ENCODE measurements around the gene CNTNAP2. TPM values are rescaled to one million over a fixed set of nuclear protein-coding genes. Genes with fewer than 3 reads are reported as not detected.

Gene CNTNAP2
- total and polyA plus RNA-seq, 2 of the 4 experiments (the other 2 are of a cell fraction), result not detected

- no peak overlapping the region for H3K56ac ChIP-seq (ENCODE audit: extremely low read depth, insufficient read depth, low read length)
- ChIA-PET POLR2A (ENCODE audit: unreplicated experiment) (no interaction called here), CTCF (no interaction called here)
- no peak overlapping the region for H2AK9ac ChIP-seq (replicated peaks; ENCODE audit: low read depth, low read length, poor library complexity)
- H4K8ac ChIP-seq (ENCODE audit: low read depth in 2 of 2, low read length in 2 of 2), result no peak overlapping the region
- WGBS, 2 experiments (ENCODE audit: extremely low coverage in 2 of 2, insufficient read length in 1 of 2), result no CpG with 5 or more reads among the region's 3 CpGs
- intact Hi-C loops (cut with micrococcal nuclease), result no loop called here
- H2BK5ac ChIP-seq (ENCODE audit: low read depth, low read length, poor library complexity, severe bottlenecking), result no peak overlapping the region
- no peak overlapping the region for H4K91ac ChIP-seq (ENCODE audit: insufficient read depth, low read depth, low read length)
- no peak overlapping the region for H2BK20ac ChIP-seq (ENCODE audit: low read depth, low read length)
- no peak overlapping the region for H3K9ac ChIP-seq (ENCODE audit: low read depth, low read length)
- DNase-seq (no peak), ATAC-seq (ENCODE audit: low read depth) (no peak)
- peaks cover 4% of the 10 kb centered on the region for H3K9me3 ChIP-seq (ENCODE audit: control insufficient read depth, insufficient read depth, low read length)
- H3K36me3 ChIP-seq (ENCODE audit: control insufficient read depth, insufficient read depth, low read length), result no peaks in the 10 kb centered on the region
- H3K27me3 ChIP-seq (ENCODE audit: control insufficient read depth, insufficient read depth, low read length), result no peaks in the 10 kb centered on the region
- H3K14ac ChIP-seq (replicated peaks; ENCODE audit: low read depth, low read length), result no peak overlapping the region
- TF ChIP-seq FOS (IDR thresholded peaks at IDR 0.05; ENCODE audit: low read depth, low read length) (no peak), RAD21 (IDR thresholded peaks at IDR 0.05; ENCODE audit: low read length) (no peak), CTCF (conservative IDR thresholded peaks at IDR 0.05; ENCODE audit: low read depth, low read length) (no peak), MAZ (IDR thresholded peaks at IDR 0.05; ENCODE audit: borderline replicate concordance, low read depth, low read length) (no peak), MXI1 (IDR thresholded peaks at IDR 0.05; ENCODE audit: borderline replicate concordance, low read depth, low read length) (no peak), SMC3 (IDR thresholded peaks at IDR 0.05; ENCODE audit: low read depth, low read length) (no peak), NFE2L2 (IDR thresholded peaks at IDR 0.05; ENCODE audit: low read depth, low read length) (no peak), CHD1 (IDR thresholded peaks at IDR 0.05; ENCODE audit: low read depth, low read length) (no peak), MAFK (IDR thresholded peaks at IDR 0.05; ENCODE audit: low read depth, low read length) (no peak), CEBPB (IDR thresholded peaks at IDR 0.05; ENCODE audit: low read depth, low read length) (no peak), ELK1 (IDR thresholded peaks at IDR 0.05; ENCODE audit: borderline replicate concordance, low read depth, low read length) (no peak), RFX5 (IDR thresholded peaks at IDR 0.05; ENCODE audit: low read depth, low read length) (no peak), RCOR1 (IDR thresholded peaks at IDR 0.05; ENCODE audit: insufficient replicate concordance, low read length) (no peak)
- TF ChIP-seq, protein P1, sequence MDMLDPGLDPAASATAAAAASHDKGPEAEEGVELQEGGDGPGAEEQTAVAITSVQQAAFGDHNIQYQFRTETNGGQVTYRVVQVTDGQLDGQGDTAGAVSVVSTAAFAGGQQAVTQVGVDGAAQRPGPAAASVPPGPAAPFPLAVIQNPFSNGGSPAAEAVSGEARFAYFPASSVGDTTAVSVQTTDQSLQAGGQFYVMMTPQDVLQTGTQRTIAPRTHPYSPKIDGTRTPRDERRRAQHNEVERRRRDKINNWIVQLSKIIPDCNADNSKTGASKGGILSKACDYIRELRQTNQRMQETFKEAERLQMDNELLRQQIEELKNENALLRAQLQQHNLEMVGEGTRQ (IDR thresholded peaks at IDR 0.05; ENCODE audit: low read depth, low read length), result no peak
- no peak overlapping the region for H2BK120ac ChIP-seq (ENCODE audit: low read depth, low read length)
- no peak overlapping the region for H3K4me3 ChIP-seq (ENCODE audit: insufficient read depth, low read depth, low read length)
- H2AFZ ChIP-seq (replicated peaks; ENCODE audit: low read length, poor library complexity), result no peak overlapping the region
- H3K4me1 ChIP-seq (ENCODE audit: control insufficient read depth, insufficient read depth, low read length), result no peaks in the 10 kb centered on the region
- dilution Hi-C loops (cut with HindIII; ENCODE audit: low sequenced_read_pairs, unreplicated experiment), result no loop called here
- in situ Hi-C loops (cut with MboI; ENCODE audit: low sequenced_read_pairs), result no loop called here
- no peaks in the 10 kb centered on the region for H3K79me1 ChIP-seq (ENCODE audit: low read depth in 1 of 2, low read length in 2 of 2)
- H2BK15ac ChIP-seq (ENCODE audit: low read depth, low read length), result no peak overlapping the region
- no peaks in the 10 kb centered on the region for H4K20me1 ChIP-seq (ENCODE audit: insufficient read depth, low read length)
- H4K5ac ChIP-seq (ENCODE audit: low read depth, low read length), result no peak overlapping the region
- no peak overlapping the region for H3K23ac ChIP-seq (ENCODE audit: low read depth, low read length)
- no peak overlapping the region for H3K18ac ChIP-seq (ENCODE audit: low read depth, low read length)
- H2AK5ac ChIP-seq (ENCODE audit: low read depth, low read length), result no peak overlapping the region
- no TSS peak for BruUV-seq (replicated peaks)
- H3K4me2 ChIP-seq (ENCODE audit: low read depth, low read length), result no peak overlapping the region
- H3K4ac ChIP-seq (ENCODE audit: low read depth, low read length), result no peak overlapping the region
- H3K27ac ChIP-seq (ENCODE audit: insufficient read depth, low read length), result no peak overlapping the region
- no peaks in the 10 kb centered on the region for H3K9me1 ChIP-seq (ENCODE audit: insufficient read depth, low read length)
Measured at GRCh38 chr7:148466120-148466519, 2349.5 kb downstream of the CNTNAP2 start.
